ENCODE measurements around the gene GNAI3. TPM values are rescaled to one million over a fixed set of nuclear protein-coding genes. Genes with fewer than 3 reads are reported as not detected.

Gene GNAI3
- total RNA-seq, 2 donors from 2014 or later: 5.4 to 9.3 TPM

- H3K36me3 ChIP-seq: no peaks in the 10 kb centered on the region
These were observed 31.1 kb upstream of the GNAI3 start for GRCh38 chr1:109517337-109517736.

GRCh38 chr1:109521002-109521951 is 27.1 kb upstream of the GNAI3 start:
- TF ChIP-seq, protein P1, sequence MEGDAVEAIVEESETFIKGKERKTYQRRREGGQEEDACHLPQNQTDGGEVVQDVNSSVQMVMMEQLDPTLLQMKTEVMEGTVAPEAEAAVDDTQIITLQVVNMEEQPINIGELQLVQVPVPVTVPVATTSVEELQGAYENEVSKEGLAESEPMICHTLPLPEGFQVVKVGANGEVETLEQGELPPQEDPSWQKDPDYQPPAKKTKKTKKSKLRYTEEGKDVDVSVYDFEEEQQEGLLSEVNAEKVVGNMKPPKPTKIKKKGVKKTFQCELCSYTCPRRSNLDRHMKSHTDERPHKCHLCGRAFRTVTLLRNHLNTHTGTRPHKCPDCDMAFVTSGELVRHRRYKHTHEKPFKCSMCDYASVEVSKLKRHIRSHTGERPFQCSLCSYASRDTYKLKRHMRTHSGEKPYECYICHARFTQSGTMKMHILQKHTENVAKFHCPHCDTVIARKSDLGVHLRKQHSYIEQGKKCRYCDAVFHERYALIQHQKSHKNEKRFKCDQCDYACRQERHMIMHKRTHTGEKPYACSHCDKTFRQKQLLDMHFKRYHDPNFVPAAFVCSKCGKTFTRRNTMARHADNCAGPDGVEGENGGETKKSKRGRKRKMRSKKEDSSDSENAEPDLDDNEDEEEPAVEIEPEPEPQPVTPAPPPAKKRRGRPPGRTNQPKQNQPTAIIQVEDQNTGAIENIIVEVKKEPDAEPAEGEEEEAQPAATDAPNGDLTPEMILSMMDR (IDR thresholded peaks at IDR 0.05): no peak
- DNase-seq (ENCODE audit: low spot score) (no peak), ATAC-seq (ENCODE audit: insufficient number of reproducible peaks, low FRiP score, low read depth) (no peak)
- no peaks in the 10 kb centered on the region for H3K27me3 ChIP-seq (replicated peaks; ENCODE audit: insufficient read depth)
- H3K36me3 ChIP-seq: no peaks in the 10 kb centered on the region
- no peak overlapping the region for H3K4me3 ChIP-seq
- no peaks in the 10 kb centered on the region for H3K4me1 ChIP-seq (ENCODE audit: control insufficient read depth in 1 of 2, low read depth in 2 of 2)
- no peak overlapping the region for H3K27ac ChIP-seq
- H3K9me3 ChIP-seq: no peaks in the 10 kb centered on the region

More at GRCh38 chr1:109517337-109517736, 31.1 kb upstream of the GNAI3 start:
- TF ChIP-seq, protein P1 (IDR thresholded peaks at IDR 0.05): no peak
- DNase-seq (ENCODE audit: low spot score): no peak
- H3K27ac ChIP-seq: no peak overlapping the region
- ATAC-seq (ENCODE audit: insufficient number of reproducible peaks, low FRiP score, low read depth): no peak
- H3K4me3 ChIP-seq: no peak overlapping the region
- no peaks in the 10 kb centered on the region for H3K9me3 ChIP-seq
- no peaks in the 10 kb centered on the region for H3K27me3 ChIP-seq (replicated peaks; ENCODE audit: insufficient read depth)
- H3K4me1 ChIP-seq (ENCODE audit: control insufficient read depth in 1 of 2, low read depth in 2 of 2): no peaks in the 10 kb centered on the region

- no peaks in the 10 kb centered on the region for H3K27me3 ChIP-seq (replicated peaks; ENCODE audit: insufficient read depth)
- H3K27ac ChIP-seq: no peak overlapping the region
- H3K4me3 ChIP-seq: no peak overlapping the region
- H3K9me3 ChIP-seq: no peaks in the 10 kb centered on the region
- no peak for ATAC-seq (ENCODE audit: insufficient number of reproducible peaks, low FRiP score, low read depth)
- TF ChIP-seq, protein P1 (IDR thresholded peaks at IDR 0.05): no peak
- H3K36me3 ChIP-seq: no peaks in the 10 kb centered on the region
- DNase-seq (ENCODE audit: low spot score): no peak
- H3K4me1 ChIP-seq (ENCODE audit: control insufficient read depth in 1 of 2, low read depth in 2 of 2): no peaks in the 10 kb centered on the region
These were observed 26.4 kb upstream of the GNAI3 start for GRCh38 chr1:109522026-109522425.

- Histone ChIP-seq H3K27me3 (replicated peaks; ENCODE audit: insufficient read depth) (no peaks in the 10 kb centered on the region), H3K4me3 (no peak overlapping the region), H3K9me3 (no peaks in the 10 kb centered on the region), H3K4me1 (ENCODE audit: control insufficient read depth in 1 of 2, low read depth in 2 of 2) (no peaks in the 10 kb centered on the region), H3K27ac (no peak overlapping the region), H3K36me3 (no peaks in the 10 kb centered on the region)
- DNase-seq (ENCODE audit: low spot score) (no peak), ATAC-seq (ENCODE audit: insufficient number of reproducible peaks, low FRiP score, low read depth) (no peak)
- TF ChIP-seq, protein P1 (IDR thresholded peaks at IDR 0.05): no peak
These were observed 24.7 kb upstream of the GNAI3 start for GRCh38 chr1:109523706-109524105.

DNA sequence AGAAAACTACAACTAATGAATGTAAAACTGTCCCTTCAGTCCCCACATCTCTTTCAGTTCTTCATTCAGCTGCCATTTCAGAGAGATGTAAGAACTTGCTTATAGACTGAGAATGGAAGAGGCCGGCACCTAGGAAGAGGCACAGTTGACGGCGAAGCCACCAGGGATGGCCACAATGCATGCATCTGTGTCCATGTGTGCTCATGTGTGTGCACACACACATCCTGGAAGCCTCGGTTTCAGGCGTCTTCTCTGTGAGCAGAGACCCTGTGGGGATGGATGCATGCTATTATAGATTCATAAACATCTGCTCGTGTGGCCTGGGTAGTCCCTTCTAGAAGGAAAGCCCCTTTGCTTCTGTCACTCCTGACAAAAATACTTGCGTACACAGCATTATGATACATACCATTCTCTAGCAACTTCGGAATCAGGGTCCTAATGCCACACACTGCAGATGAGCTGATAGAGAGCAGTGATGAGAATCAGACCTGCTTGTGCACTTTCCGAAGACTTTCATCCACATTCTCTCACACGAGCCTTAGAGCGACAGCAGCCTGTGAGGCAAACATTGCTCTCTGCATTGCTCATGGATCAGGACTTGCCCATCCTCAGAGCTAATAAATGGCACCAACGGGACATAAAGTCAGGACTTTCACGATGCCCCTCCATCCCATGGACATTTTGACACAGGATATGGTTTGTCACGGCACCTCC is 21.2 kb upstream of the GNAI3 start:
- no peaks in the 10 kb centered on the region for H3K4me1 ChIP-seq (ENCODE audit: control insufficient read depth in 1 of 2, low read depth in 2 of 2)
- H3K36me3 ChIP-seq: no peaks in the 10 kb centered on the region
- ATAC-seq (ENCODE audit: insufficient number of reproducible peaks, low FRiP score, low read depth): no peak
- TF ChIP-seq, protein P1 (IDR thresholded peaks at IDR 0.05): no peak
- no peak for DNase-seq (ENCODE audit: low spot score)
- H3K9me3 ChIP-seq: no peaks in the 10 kb centered on the region
- no peak overlapping the region for H3K27ac ChIP-seq
- no peak overlapping the region for H3K4me3 ChIP-seq
- H3K27me3 ChIP-seq (replicated peaks; ENCODE audit: insufficient read depth): no peaks in the 10 kb centered on the region
